Adrenal gland (tissue), 5 donors: Measurements from ENCODE around the gene CAMK4.

ENCODE experiments used
- POLR2A ChIP-seq, 2 donors: fragments of 450-650 bp; IDR thresholded peaks; one replicate each; pipeline ENCODE4 v1.6.1; 2017; ENCODE audit warnings: antibody characterized with exemption in 2 of 2, mild to moderate bottlenecking in 2 of 2, moderate library complexity in 1 of 2
- TF ChIP-seq, protein P1 (sequence below), 6 experiments: fragments of 450-650 bp in 4 of 6; fragments of 200-600 bp in 2 of 6; sonication (generic) in 1 of 6; IDR thresholded peaks; 1 replicate in 5 of 6; 2 replicates in 1 of 6; pipeline versions ENCODE4 v1.5.1 to v1.8.0; 2016 to 2021; ENCODE audit warnings: antibody characterized with exemption in 6 of 6, mild to moderate bottlenecking in 2 of 6, moderate library complexity in 1 of 6
- donor health status: DM: no; HTN: no; CAD: no.

DNA sequence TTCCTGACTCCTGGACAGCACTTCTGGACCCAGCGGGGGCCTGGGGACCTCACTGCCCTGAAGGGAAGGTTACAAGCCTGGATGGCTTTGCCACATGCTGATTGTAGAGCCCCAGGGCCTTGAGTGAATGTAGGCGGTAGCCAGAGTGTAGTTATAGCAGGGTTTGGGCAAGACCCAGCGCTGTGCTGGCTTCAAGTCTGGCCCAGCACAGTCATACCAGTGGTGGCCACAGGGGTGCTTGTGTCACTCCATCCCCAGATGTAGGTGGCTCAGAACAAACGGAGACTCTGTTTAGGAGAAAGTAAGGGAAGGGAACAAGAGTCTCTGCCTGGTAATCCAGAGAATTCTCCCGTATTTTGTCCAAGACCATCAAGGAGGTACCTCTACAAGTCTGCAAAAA lies 203.6 kb downstream of the CAMK4 start:
- no peak for TF ChIP-seq POLR2A (IDR thresholded peaks at IDR 0.05)
- TF ChIP-seq, protein P1, sequence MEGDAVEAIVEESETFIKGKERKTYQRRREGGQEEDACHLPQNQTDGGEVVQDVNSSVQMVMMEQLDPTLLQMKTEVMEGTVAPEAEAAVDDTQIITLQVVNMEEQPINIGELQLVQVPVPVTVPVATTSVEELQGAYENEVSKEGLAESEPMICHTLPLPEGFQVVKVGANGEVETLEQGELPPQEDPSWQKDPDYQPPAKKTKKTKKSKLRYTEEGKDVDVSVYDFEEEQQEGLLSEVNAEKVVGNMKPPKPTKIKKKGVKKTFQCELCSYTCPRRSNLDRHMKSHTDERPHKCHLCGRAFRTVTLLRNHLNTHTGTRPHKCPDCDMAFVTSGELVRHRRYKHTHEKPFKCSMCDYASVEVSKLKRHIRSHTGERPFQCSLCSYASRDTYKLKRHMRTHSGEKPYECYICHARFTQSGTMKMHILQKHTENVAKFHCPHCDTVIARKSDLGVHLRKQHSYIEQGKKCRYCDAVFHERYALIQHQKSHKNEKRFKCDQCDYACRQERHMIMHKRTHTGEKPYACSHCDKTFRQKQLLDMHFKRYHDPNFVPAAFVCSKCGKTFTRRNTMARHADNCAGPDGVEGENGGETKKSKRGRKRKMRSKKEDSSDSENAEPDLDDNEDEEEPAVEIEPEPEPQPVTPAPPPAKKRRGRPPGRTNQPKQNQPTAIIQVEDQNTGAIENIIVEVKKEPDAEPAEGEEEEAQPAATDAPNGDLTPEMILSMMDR (IDR thresholded peaks at IDR 0.05): no peak
